Islet precursor cell (in vitro differentiated cells): ENCODE measurements around the gene ADAR.

Source experiments
- DNase-seq: peaks from one replicate; pipeline ENCODE4 v3.0.0-alpha.2; 2018

The ADAR gene

DNA sequence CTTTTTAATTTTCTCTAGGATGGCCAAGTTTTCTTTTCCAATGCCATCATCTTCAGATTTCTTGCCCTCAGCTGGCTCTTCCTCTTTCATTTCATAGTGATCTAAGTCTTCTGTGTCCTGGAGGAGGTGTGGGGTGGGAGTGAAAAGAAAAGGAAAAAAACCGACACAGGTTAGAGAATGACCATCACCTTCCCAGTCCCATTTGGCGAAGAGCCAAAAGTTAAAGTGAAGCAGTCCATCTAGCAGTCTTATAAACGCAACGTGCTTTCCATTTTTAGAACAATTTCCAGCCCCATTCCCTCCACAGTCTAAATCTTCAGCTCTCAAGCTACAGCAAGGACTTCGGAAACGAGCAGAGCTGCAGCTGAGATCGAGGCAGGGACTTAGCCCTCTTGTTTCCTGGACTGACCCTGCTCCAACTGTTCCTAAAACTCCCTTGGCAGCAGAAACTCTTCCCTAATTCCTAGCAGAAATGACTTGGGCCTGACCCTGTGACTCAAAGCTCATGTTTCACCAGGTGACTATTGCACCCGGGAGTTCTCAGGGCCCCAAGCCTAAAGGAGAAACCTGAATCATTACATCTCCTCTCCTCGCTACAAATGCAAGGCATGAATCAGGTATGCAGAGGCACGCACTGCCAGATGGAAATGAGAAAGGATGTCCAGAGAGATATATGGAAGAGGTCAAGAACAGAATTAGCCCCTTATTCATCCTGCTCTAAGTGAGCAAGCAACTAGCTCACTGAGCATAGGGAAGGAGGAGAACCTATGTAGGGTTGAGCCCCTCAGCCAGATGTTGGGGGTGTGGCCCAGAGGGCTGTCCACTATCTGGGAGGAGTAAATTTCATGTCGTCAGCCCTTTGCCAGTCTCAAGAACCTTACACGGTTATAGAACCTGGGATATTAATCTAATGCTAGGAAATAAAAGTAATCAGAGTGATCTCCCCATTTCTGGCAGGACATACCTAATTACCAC lies 54.6 kb downstream of the ADAR start:
- DNase-seq: no peak

DNA sequence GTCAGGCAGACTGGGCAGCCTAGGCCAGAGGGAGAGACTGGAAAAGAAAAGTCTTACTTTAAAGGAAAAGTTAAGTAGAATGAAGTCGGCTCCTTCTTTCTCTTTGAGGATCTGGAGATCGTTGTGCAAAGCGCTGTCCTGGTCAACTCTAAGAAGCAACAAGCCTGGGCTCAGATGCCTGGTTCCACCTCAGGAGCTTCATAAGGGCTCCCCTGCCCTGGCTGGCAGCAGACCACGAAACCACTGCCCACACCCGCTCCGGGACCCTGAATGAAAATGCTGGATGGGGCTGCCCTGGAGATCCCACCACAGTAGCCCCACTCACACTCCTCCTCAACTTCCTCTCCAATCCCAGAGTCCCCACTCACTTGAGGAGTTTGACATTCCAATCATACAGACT lies 56.0 kb downstream of the ADAR start:
- no peak for DNase-seq

DNA sequence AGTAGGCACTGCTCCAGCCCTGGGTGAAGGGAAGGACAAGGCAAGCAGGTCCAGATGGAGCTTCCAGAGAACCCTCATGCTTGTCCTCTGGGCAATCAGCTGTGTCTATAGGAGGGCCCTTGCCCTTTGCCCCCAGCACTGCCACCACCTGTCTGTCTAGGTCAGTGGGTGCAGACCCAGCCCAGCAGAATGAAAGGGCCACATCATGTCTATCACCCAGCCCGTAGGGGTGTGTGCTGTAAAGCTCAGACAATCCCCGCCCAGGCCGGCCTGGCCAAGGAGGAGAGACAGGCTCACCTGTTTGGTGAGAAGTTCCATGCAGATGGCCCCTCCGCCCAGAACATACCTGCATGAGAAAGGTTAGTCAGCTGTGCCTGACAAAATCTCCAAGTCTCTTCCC lies 56.5 kb downstream of the ADAR start:
- DNase-seq: no peak

DNA sequence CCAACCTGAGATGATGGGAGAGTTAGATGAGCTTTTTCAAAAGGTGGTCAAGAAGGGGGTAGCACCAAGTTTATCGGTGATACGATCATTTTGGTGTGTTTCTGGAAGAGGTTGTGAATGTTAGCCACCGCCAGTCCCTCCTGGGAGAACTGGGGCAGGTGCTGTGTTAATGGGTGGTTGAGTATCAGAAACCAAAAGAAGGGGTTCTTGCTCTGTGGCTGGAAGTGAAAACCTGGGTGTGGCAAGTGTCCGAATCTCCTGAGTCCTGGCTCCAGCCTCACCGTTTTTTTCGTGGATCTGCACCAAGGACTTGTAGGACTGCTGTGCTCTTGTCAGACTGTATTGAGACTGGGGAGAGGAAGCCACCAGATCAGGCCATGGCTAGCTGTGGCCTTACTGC lies 57.3 kb downstream of the ADAR start:
- DNase-seq: no peak

DNA sequence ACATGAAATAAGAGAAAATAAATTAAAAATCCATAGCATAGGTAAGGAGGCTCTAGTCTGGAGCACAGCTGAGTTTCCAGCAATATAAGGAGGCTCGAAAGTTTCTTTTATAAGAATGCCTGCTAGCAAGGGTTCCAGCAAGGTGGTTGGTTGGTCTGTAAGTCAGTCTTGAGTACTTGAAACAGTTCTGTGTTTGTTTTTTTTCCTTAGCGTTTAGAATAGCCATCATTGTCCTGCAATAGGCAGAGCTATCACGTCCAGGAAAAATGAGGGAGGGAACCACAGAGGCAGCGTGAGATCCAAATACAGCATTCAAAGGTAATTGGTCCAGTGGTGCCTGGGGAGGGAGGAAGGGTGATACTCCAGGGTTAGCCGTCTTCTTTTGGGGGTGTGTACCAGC lies 57.9 kb downstream of the ADAR start:
- peak; percentile 12 for DNase-seq

DNA sequence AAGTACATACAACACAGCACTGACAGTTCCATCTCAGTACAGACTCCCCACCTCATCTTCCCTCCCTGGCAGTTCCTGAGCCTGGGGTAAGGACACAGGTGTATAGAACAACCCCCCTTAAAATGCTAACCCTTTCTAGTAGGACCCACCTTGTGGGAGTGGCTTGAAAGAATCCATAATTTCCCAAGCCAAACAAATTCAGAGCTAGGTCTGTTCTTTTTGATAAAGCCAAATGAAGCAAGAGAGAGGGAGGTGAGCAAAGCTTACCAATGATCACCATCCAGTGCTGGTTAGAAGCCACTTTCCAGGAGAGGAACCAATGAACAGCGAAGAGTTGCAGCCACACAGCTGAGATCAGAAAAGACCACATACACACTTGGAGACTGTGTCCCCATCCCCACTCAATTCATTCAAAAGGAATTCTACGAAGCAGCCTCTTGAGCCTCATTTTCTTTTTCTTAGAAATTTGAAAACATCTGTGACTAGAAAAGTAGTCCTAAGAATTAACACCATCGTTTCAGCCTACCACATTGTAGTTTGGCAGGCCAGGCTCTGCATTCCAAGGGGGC lies 58.7 kb downstream of the ADAR start:
- no peak for DNase-seq

DNA sequence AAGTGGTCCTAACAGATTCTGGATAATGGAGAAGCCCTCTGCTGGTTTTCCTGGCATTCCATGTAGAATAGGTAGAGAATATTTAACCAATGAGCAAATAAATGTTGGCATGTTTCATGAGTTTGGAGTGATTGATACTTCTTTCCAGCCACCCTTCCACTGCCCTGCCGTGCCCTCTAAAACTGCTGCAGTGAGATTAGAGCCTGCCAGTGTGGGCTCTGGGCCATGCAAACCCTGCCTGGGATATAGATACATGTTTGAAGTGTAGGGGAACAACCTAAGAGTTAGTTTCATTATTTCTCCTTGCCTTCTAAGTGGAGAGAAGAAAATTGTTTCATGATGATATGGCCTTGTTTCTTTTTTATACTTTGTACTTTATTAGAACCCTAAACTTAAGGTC lies 60.0 kb downstream of the ADAR start:
- DNase-seq: no peak

DNA sequence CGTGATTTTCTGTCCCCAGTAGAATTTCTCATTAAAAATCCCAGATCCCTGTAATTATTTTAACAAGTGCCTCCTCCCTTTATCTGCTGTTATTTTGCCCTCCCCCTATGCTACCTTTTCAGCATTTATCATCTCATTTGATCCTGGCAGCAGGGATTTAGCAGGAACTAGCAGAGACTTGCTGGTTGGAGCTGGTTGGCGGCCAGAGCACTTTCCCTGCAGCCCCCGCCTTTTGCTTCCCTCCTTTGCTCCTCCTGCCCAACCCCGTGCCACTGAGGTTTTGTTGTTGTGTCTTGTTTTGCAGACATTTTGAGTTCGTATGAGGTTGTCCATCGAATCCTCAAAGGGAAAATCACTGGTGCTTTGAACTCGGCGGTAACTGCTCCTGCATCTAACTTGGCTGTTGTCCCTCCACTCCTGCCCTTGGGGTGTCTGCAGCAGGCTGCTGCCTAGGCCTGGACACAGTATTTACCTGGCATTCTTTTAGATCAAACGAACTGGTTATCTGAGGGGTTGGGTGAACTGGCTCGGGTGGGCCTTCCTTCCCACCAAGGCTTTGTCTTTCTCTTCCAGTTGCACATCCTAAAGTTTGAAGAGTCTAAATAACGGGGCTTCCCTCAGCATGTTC lies 60.8 kb downstream of the ADAR start:
- DNase-seq: no peak

DNA sequence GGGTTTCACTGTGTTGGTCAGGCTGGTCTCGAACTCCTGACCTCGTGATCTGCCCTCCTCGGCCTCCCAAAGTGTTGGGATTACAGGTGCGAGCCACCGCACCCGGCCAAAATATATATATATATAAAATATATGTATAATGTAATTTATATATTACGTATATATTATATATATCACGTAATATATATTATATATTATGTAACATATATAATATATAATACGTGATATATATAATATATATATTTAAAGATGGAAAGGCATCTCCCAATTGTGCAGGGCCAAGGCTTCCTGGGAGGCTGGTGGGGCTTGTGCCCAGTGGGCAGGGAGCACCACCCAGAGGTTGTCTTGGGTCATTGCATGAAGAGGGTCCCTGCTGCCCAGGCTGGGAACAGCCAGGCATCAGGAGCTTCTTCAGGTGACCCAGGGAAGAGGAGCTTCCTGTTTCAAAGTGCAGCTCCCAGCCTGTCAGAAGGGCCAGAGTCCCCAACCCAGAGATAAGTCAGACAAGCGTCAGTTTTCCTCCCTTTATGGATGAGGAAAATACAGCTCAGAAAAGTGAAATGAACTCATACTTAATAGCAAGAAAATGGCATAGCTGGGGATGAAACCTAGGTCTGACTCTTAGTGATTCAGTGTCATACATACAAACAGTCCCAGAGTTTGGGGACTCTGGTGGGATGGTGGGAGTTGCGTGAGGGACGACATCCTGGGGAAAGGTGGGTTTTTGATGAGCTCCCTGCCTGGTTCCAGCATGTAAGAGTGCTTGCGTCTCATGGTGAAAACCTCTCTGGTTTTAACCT lies 61.5 kb downstream of the ADAR start:
- DNase-seq: peak; percentile 89

DNA sequence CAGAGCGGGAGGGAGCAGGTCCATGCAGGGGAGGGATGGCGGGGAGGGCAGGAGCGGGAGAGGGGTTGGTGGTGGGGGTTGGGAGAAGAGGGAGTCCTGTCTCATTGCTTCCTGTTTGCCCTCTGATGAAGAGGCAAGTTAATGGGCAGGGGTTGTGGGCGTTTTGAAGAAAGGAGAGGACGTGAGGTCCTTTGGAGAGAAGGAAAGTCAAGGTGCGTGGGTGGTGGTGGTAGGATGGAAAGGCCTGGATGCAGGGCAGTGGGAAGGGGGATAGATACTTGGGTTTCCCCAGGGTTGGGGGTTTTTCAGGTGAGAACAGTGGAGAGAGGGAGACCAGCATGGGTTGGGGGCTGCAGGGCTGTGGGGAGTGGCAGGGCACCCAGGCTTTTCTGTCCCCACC lies 66.8 kb downstream of the ADAR start:
- DNase-seq: no peak

DNA sequence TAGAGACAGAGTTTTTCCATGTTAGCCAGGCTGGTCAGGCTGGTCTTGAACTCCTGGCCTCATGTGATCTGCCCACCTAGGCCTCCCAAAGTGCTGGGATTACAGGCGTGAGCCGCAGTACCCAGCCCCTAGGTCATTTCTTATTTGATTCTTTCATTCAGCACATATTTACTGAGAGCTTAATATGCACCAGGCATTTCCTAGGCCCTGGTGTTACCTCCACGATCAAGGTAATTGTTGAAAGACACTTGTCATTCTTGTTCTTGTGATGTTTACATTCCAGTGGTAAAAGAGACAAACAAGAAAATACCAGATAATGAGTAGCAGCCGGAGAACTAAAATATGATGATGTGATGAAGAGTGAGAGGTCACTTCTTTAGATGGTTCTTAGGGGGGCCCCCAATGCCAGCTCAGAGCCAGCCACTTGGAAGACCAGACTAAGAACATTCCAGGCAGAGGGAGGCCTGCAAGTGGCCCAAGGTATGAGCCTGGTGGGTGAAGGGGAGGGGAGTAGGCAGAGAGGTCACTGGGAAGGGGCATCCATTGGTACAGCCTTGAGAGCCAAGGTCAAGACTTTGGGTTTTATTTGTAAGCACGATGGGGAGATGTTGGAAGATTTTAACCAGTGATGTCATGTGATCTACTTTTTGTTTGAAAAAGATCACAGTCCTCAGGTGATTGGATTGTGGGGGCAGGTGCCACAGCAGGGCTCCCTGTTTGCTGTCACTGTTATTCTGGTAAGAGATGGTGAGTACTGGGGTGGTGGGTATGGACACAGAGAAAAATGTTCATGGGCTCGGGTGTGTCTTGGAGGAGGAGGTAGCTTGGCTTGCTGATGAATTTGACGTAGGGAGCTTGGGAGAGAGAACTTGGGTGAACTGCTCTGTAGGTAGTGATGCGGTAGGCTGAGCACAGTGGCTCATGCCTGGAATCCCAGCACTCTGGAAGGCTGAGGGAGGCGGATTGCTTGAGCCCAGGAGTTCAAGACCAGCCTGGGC lies 68.2 kb downstream of the ADAR start:
- no peak for DNase-seq

DNA sequence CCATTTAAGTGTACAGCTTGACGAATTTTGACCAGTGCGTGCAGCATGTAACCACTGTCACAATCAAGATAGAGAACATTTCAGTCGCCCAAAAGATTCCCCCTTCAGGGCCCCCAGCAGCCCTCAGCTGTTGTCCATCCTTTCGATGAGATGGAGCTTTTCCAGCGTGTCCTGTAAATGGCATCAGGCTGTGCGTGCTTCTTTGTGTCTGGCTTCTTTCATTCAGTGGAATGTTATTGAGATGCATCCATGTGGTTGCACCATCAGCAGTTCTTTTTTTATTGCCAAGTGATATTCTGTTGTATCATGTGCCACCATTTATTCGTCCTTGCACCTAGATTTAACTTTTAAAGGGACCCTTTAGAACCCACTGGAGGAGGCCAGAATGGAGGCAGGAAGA lies 71.4 kb downstream of the ADAR start:
- no peak for DNase-seq

DNA sequence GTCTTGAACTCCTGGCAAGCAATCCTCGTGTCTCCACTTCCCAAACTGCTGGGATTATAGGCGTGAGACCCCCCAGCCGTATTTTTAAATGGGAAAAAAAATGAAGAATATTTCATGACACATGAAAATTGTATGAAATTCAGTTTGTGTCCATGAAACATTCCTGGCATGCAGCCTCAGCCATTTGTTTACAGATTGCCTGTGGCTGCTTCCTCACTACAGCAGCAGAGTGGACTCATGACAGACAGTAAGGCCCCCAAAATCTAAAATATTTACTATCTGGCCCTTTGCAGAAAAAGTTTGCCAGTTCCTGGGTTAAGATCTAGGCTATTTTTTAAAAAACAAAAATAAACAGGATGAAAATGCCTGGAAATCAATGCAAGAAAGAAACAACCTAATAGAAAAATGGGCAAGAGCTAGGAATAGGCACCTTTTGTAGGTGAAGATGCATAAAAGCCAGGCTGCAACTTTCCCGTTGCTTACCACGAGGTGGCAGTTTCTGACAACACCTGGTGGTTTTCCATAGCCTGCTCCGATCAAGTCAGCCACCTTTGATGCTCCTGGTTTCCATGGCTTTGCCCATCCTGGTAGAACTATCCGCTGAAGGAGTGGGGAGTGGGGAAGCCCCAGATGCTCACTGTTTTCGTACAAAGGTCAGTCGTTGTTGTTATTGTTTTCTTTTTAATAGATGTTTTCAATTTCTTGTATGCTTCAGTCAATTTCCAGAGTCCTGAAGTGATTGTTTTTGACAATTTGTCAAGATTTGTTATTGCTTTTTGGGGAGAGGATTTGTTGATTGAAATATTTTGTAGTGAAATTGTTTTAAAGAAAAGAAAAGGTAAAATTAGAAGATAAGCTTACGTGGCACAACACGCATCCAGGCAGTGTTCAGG lies 73.8 kb downstream of the ADAR start:
- DNase-seq: peak; percentile 74
